Measurements from ENCODE around the gene PRADC1.

The PRADC1 gene

GRCh38 chr2:73260338-73260984 lies 27.4 kb upstream of the PRADC1 start:
- TF ChIP-seq EZH2 (IDR thresholded peaks at IDR 0.05; ENCODE audit: borderline replicate concordance, low read depth, low read length, severe bottlenecking) (no peak), CTCF (IDR thresholded peaks at IDR 0.05; ENCODE audit: borderline replicate concordance, extremely low read depth, low read length, poor library complexity, severe bottlenecking) (peak; percentile 43)
- H3K27ac ChIP-seq (ENCODE audit: low read length) = no peak overlapping the region
- H3K4me1 ChIP-seq (ENCODE audit: insufficient read depth, low read length) = no peaks in the 10 kb centered on the region
- H3K9me3 ChIP-seq (ENCODE audit: insufficient read depth, low read length, severe bottlenecking) = no peaks in the 10 kb centered on the region
- H4K20me1 ChIP-seq (ENCODE audit: insufficient read depth, low read length) = peaks cover 20% of the 10 kb centered on the region; the same call in 1 of the 2 replicates
- peaks cover 77% of the 10 kb centered on the region for H3K36me3 ChIP-seq (ENCODE audit: insufficient read depth, low read length)
- no peaks in the 10 kb centered on the region for H3K79me2 ChIP-seq (ENCODE audit: insufficient read depth, low read length)
- DNase-seq = no peak
- H3K4me3 ChIP-seq (ENCODE audit: low read depth in 1 of 2, low read length in 2 of 2) = no peak overlapping the region
- no peaks in the 10 kb centered on the region for H3K27me3 ChIP-seq (ENCODE audit: insufficient read depth, low read length, poor library complexity)
- H2AFZ ChIP-seq (ENCODE audit: low read depth, low read length) = no peak overlapping the region
- no peak overlapping the region for H3K4me2 ChIP-seq (ENCODE audit: insufficient read depth, low read length)
- ATAC-seq (ENCODE audit: insufficient read depth, low read depth) = no peak
- no peak overlapping the region for H3K9ac ChIP-seq (ENCODE audit: low read depth, low read length)

- Histone ChIP-seq H3K36me3 (ENCODE audit: insufficient read depth, low read length) (peaks cover 77% of the 10 kb centered on the region), H3K9me3 (ENCODE audit: insufficient read depth, low read length, severe bottlenecking) (no peaks in the 10 kb centered on the region), H4K20me1 (ENCODE audit: insufficient read depth, low read length) (peaks cover 26% of the 10 kb centered on the region; the same call in 1 of the 2 replicates), H3K9ac (ENCODE audit: low read depth, low read length) (no peak overlapping the region), H3K79me2 (ENCODE audit: insufficient read depth, low read length) (no peaks in the 10 kb centered on the region), H3K4me1 (ENCODE audit: insufficient read depth, low read length) (no peaks in the 10 kb centered on the region), H3K27ac (ENCODE audit: low read length) (no peak overlapping the region), H3K27me3 (ENCODE audit: insufficient read depth, low read length, poor library complexity) (no peaks in the 10 kb centered on the region), H3K4me2 (ENCODE audit: insufficient read depth, low read length) (no peak overlapping the region), H2AFZ (ENCODE audit: low read depth, low read length) (no peak overlapping the region), H3K4me3 (ENCODE audit: low read depth in 1 of 2, low read length in 2 of 2) (no peak overlapping the region)
- DNase-seq (no peak), ATAC-seq (ENCODE audit: insufficient read depth, low read depth) (no peak)
- no peak for TF ChIP-seq EZH2 (IDR thresholded peaks at IDR 0.05; ENCODE audit: borderline replicate concordance, low read depth, low read length, severe bottlenecking)
- TF ChIP-seq CTCF (IDR thresholded peaks at IDR 0.05; ENCODE audit: borderline replicate concordance, extremely low read depth, low read length, poor library complexity, severe bottlenecking) = no peak
Observed at GRCh38 chr2:73259704-73260337, 26.8 kb upstream of the PRADC1 start.

- Histone ChIP-seq H3K36me3 (ENCODE audit: insufficient read depth, low read length) (peaks cover 77% of the 10 kb centered on the region), H3K4me2 (ENCODE audit: insufficient read depth, low read length) (no peak overlapping the region), H3K9ac (ENCODE audit: low read depth, low read length) (no peak overlapping the region), H3K9me3 (ENCODE audit: insufficient read depth, low read length, severe bottlenecking) (no peaks in the 10 kb centered on the region), H3K27ac (ENCODE audit: low read length) (no peak overlapping the region), H4K20me1 (ENCODE audit: insufficient read depth, low read length) (peaks cover 26% of the 10 kb centered on the region; the same call in 1 of the 2 replicates), H3K4me1 (ENCODE audit: insufficient read depth, low read length) (no peaks in the 10 kb centered on the region), H3K79me2 (ENCODE audit: insufficient read depth, low read length) (no peaks in the 10 kb centered on the region), H3K27me3 (ENCODE audit: insufficient read depth, low read length, poor library complexity) (no peaks in the 10 kb centered on the region), H2AFZ (ENCODE audit: low read depth, low read length) (no peak overlapping the region), H3K4me3 (ENCODE audit: low read depth in 1 of 2, low read length in 2 of 2) (no peak overlapping the region)
- DNase-seq (no peak), ATAC-seq (ENCODE audit: insufficient read depth, low read depth) (no peak)
- TF ChIP-seq EZH2 (IDR thresholded peaks at IDR 0.05; ENCODE audit: borderline replicate concordance, low read depth, low read length, severe bottlenecking) = no peak
- no peak for TF ChIP-seq CTCF (IDR thresholded peaks at IDR 0.05; ENCODE audit: borderline replicate concordance, extremely low read depth, low read length, poor library complexity, severe bottlenecking)
Observed at GRCh38 chr2:73259276-73259675, 26.2 kb upstream of the PRADC1 start.

All from DND-41 (cell line).